ENCODE data around the gene CAB39. TPM values are rescaled to one million over a fixed set of nuclear protein-coding genes. Genes with fewer than 3 reads are reported as not detected.

CAB39 gene
- polyA plus RNA-seq, 3 donors, result 87.3 to 99.9 (median 91.3) TPM

Other genes starting within 250 kb of the CAB39 start
- 1,000 to 10,000 TPM in 1 of 3 donors, 100 to 1,000 TPM in 2; 814 to 1,007 (median 986) TPM for gene ITM2C, start 152.1 kb downstream of the CAB39 start, polyA plus RNA-seq (ENCODE audit: insufficient read length in 3 of 3)
- under 1 TPM; 0.17 to 0.36 (median 0.24) TPM for gene GPR55, start 212.4 kb downstream of the CAB39 start, polyA plus RNA-seq (ENCODE audit: insufficient read length in 3 of 3)

Measured in right renal cortex interstitium (tissue), 3 donors.